Dendritic cell treated with granulocyte-macrophage colony-stimulating factor and Interleukin-4, amounts not matched to agents 40 ng/mL and 50 ng/mL, for 4 days (primary cell): ENCODE results near the gene MDGA2.
"Not testable (repeated sequence)": the region's sequence is repeated elsewhere in the genome, so short reads cannot be mapped to it uniquely, and the experiment has no call there.

ENCODE experiments used
- H3K27ac Mint-ChIP-seq: one replicate; pipeline ENCODE4 v1.8.0; 2022; ENCODE audit warnings: mild to moderate bottlenecking, mixed read lengths
- H3K27me3 Mint-ChIP-seq: one replicate; pipeline ENCODE4 v1.8.0; 2022; ENCODE audit warnings: mild to moderate bottlenecking, mixed read lengths
- H3K36me3 Mint-ChIP-seq: one replicate; pipeline ENCODE4 v1.8.0; 2022; ENCODE audit warnings: low read depth, mixed read lengths
- H3K4me1 Mint-ChIP-seq: one replicate; pipeline ENCODE4 v1.8.0; 2022; ENCODE audit warnings: low read depth, mixed read lengths
- H3K4me3 Mint-ChIP-seq: one replicate; pipeline ENCODE4 v1.8.0; 2022; ENCODE audit warnings: mild to moderate bottlenecking, moderate library complexity, mixed read lengths
- H3K9me3 Mint-ChIP-seq: one replicate; pipeline ENCODE4 v1.8.0; 2022; ENCODE audit warnings: mixed read lengths
- intact Hi-C: fragments of 100-400 bp; cut with micrococcal nuclease; formaldehyde crosslinking; loops from one replicate; pipeline ENCODE4 v1.15.0; 2022

The MDGA2 gene

DNA sequence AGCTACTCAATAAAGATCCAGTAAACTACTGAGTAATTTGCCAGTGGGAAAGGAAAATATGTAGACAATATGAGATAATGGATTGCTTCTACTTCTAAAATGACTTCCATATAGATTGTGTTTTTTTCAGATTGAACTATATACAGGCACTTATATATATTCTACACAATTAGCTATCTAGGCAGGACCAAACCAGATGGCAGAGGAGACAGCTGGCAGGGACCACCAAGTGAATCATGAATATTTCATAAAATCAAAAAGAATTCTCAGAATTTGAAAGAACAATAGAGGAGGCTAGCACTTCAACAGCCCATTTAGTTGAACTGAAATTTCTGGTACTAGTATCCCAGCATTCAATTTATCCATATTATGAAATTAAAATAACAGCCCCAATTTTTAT, 685.8 kb downstream of the MDGA2 start:
- H3K4me3 Mint-ChIP-seq, result no peak overlapping the region
- no peaks in the 10 kb centered on the region for H3K4me1 Mint-ChIP-seq
- intact Hi-C loops, result no loop called here
- H3K27ac Mint-ChIP-seq, result no peak overlapping the region
- no peaks in the 10 kb centered on the region for H3K27me3 Mint-ChIP-seq
- H3K9me3 Mint-ChIP-seq, result no peaks in the 10 kb centered on the region
- no peaks in the 10 kb centered on the region for H3K36me3 Mint-ChIP-seq

DNA sequence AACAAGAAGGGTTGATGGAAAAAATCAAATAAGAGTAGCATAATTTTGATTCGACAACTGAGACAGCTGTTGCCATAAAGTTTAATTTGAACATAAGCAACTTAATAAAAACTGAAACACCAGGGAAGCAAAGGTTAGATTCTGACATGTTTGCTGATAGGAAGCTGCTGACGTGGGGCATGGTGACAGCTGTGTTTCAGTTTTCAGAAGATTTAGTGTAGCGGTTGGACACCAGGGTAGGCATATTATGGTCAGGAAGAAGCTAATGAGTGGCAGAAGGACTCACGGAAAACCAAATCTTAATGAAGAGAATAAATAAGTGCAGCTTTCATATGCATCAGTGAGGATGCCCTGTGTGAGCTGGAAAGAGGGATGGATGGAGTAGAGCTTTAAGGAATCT, 687.1 kb downstream of the MDGA2 start:
- Mint-ChIP-seq H3K4me1 (no peaks in the 10 kb centered on the region), H3K27me3 (no peaks in the 10 kb centered on the region), H3K9me3 (no peaks in the 10 kb centered on the region), H3K27ac (no peak overlapping the region), H3K4me3 (no peak overlapping the region), H3K36me3 (no peaks in the 10 kb centered on the region)
- intact Hi-C loops, result no loop called here

DNA sequence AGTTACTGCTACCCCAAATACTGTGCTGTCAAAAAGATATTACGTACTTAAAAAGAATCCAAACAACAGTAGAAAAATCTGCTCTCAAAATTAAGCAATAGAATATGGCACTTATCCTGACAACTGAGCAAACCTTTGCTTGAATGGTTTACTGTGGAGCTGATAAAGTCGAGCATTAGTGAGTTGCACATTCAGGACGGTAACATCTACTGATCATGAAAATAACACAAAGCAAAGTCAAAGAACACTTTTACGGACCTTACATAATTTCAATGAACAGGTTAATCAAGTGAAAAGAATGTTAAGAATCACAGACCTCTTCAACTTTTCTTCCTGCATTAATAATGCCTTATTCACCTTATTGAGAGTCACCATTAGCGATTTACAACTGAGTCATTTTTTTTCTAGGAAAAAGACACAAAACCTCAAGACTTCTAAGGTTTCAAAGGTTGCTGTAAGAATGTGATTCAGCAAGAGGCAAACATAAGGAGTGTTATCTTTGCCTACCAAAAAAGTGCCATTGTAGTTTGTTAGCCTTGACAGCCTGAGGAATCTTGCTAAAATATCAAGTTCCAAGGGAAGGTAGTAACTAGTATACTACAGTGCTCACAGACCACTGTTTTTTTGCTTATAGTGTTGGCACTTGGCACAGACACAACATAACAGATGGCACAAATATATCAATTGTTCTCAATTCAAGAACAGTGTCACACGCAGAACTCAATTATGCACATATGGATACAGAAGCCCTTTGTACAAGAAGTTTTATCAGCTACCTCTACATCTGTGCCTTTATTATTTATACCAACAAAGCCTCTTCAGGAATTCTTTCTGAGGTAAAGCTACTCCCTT, 689.6 kb downstream of the MDGA2 start:
- Mint-ChIP-seq H3K4me1 (no peaks in the 10 kb centered on the region), H3K36me3 (no peaks in the 10 kb centered on the region), H3K27ac (no peak overlapping the region), H3K9me3 (no peaks in the 10 kb centered on the region), H3K27me3 (no peaks in the 10 kb centered on the region), H3K4me3 (no peak overlapping the region)
- intact Hi-C loops, result no loop called here

GRCh38 chr14:46973295-46973694, 702.1 kb downstream of the MDGA2 start:
- intact Hi-C loops, result no loop called here
- Mint-ChIP-seq H3K27ac (no peak overlapping the region), H3K4me3 (no peak overlapping the region), H3K9me3 (peaks cover 7% of the 10 kb centered on the region), H3K36me3 (no peaks in the 10 kb centered on the region), H3K4me1 (no peaks in the 10 kb centered on the region), H3K27me3 (no peaks in the 10 kb centered on the region)

DNA sequence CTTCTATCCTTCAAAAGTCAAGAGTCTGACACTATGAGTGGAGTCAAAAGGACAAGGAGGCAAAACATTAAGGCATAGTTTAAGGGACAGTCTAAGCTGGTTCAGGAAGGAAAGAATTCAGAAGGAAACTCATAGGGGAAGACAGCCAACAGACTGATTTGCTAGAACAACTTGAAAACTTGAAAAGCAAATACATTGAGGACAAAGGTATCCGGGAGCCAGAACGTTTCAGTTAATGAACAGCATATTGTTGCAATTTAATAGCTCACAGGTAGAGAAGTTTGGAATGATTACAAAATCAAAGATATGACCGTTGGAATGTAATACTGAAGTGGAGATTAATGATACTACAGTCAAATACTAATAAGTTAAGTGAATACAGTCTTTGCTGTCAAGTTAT, 711.0 kb downstream of the MDGA2 start:
- Mint-ChIP-seq H3K9me3 (peaks cover 12% of the 10 kb centered on the region), H3K27ac (no peak overlapping the region), H3K36me3 (no peaks in the 10 kb centered on the region), H3K4me3 (no peak overlapping the region), H3K27me3 (no peaks in the 10 kb centered on the region), H3K4me1 (no peaks in the 10 kb centered on the region)
- intact Hi-C loops, result no loop called here

- Mint-ChIP-seq H3K36me3 (no peaks in the 10 kb centered on the region), H3K4me1 (no peaks in the 10 kb centered on the region), H3K27ac (no peak overlapping the region), H3K9me3 (peaks cover 22% of the 10 kb centered on the region), H3K27me3 (no peaks in the 10 kb centered on the region), H3K4me3 (no peak overlapping the region)
- intact Hi-C loops, result no loop called here
Observed at GRCh38 chr14:46951103-46951502, 724.3 kb downstream of the MDGA2 start.

GRCh38 chr14:46940611-46941010, 734.8 kb downstream of the MDGA2 start:
- peaks cover 19% of the 10 kb centered on the region for H3K9me3 Mint-ChIP-seq
- intact Hi-C loops, result no loop called here
- no peak overlapping the region for H3K4me3 Mint-ChIP-seq
- no peaks in the 10 kb centered on the region for H3K36me3 Mint-ChIP-seq
- H3K27ac Mint-ChIP-seq, result no peak overlapping the region
- H3K27me3 Mint-ChIP-seq, result no peaks in the 10 kb centered on the region
- no peaks in the 10 kb centered on the region for H3K4me1 Mint-ChIP-seq

- Mint-ChIP-seq H3K27ac (no peak overlapping the region), H3K36me3 (no peaks in the 10 kb centered on the region), H3K9me3 (peaks cover 20% of the 10 kb centered on the region), H3K4me3 (no peak overlapping the region), H3K4me1 (no peaks in the 10 kb centered on the region), H3K27me3 (no peaks in the 10 kb centered on the region)
- intact Hi-C loops, result no loop called here
Observed at GRCh38 chr14:46920542-46920941, 754.9 kb downstream of the MDGA2 start.

- H3K4me1 Mint-ChIP-seq, H3K27me3 Mint-ChIP-seq, H3K36me3 Mint-ChIP-seq, H3K4me3 Mint-ChIP-seq, H3K27ac Mint-ChIP-seq, intact Hi-C loops: not testable (repeated sequence)
- H3K9me3 Mint-ChIP-seq, result peaks cover 18% of the 10 kb centered on the region
Observed at GRCh38 chr14:46915539-46915938, 759.9 kb downstream of the MDGA2 start.

DNA sequence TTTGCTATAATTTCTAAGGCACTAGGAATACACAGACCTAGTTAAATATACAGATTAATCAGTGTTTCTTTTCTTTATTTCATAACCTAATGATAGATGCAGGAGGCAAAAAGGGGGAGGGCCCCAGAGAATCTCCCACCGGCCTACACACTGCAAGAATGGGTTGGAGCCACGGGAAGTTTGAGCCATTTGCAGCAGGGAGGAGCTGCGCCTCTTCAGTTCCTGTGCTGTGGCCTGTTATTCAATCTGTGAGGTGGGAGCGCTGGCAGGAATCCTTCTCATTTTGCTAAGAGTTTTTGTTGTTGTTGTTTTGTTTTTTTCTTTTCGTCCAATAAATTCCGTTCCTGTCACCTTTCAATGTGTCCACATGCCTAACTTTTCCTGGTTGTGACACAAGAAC, 772.6 kb downstream of the MDGA2 start:
- H3K27ac Mint-ChIP-seq, result no peak overlapping the region
- H3K4me1 Mint-ChIP-seq, result no peaks in the 10 kb centered on the region
- no peaks in the 10 kb centered on the region for H3K27me3 Mint-ChIP-seq
- no peaks in the 10 kb centered on the region for H3K36me3 Mint-ChIP-seq
- intact Hi-C loops, result no loop called here
- H3K9me3 Mint-ChIP-seq, result peaks cover 8% of the 10 kb centered on the region
- no peak overlapping the region for H3K4me3 Mint-ChIP-seq

DNA sequence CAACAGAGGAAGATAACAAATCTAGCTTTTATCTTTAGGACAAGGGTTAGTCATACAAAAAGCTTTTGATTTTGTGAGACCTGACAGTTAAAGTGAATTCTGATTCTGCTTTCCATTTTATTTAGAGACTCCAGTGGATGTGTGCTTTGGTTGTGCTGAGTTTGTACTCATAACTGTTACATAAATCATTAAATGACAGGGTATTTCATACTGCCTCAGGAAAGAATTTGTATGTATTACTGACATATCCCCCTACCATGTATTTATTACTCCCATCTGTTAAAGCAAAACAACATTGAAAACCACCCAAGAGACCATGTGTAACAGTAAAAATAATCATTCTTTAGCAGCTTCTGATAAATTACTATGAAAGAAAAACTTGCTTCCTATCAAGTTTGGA, 780.9 kb downstream of the MDGA2 start:
- H3K27me3 Mint-ChIP-seq, result no peaks in the 10 kb centered on the region
- no peak overlapping the region for H3K27ac Mint-ChIP-seq
- peaks cover 9% of the 10 kb centered on the region for H3K9me3 Mint-ChIP-seq
- no peaks in the 10 kb centered on the region for H3K4me1 Mint-ChIP-seq
- H3K36me3 Mint-ChIP-seq, result no peaks in the 10 kb centered on the region
- intact Hi-C loops, result no loop called here
- no peak overlapping the region for H3K4me3 Mint-ChIP-seq

DNA sequence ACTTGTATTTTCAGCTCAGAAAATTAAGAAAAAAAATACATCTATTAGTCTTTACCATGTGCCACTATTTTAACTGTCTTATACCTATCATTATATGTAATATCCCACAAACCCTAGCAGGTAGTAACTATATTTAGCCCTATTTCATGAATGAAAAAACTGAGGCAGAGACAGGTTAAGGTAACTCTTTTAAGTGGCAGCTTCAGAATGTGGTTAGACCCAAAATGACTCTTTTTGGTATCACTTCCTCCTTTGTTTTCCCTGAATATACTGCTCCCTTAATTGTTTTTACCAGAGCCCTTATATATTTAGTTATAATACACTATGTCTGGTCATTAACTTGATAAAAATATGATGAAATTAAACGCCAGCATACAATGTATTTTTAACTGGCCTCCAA, 788.3 kb downstream of the MDGA2 start:
- Mint-ChIP-seq H3K9me3 (no peaks in the 10 kb centered on the region), H3K36me3 (no peaks in the 10 kb centered on the region), H3K4me3 (no peak overlapping the region), H3K27me3 (no peaks in the 10 kb centered on the region), H3K27ac (no peak overlapping the region), H3K4me1 (no peaks in the 10 kb centered on the region)
- intact Hi-C loops, result no loop called here

GRCh38 chr14:46885566-46885965, 789.8 kb downstream of the MDGA2 start:
- Mint-ChIP-seq H3K27ac (no peak overlapping the region), H3K27me3 (no peaks in the 10 kb centered on the region), H3K4me1 (no peaks in the 10 kb centered on the region), H3K4me3 (no peak overlapping the region), H3K36me3 (no peaks in the 10 kb centered on the region), H3K9me3 (no peaks in the 10 kb centered on the region)
- intact Hi-C loops, result no loop called here

DNA sequence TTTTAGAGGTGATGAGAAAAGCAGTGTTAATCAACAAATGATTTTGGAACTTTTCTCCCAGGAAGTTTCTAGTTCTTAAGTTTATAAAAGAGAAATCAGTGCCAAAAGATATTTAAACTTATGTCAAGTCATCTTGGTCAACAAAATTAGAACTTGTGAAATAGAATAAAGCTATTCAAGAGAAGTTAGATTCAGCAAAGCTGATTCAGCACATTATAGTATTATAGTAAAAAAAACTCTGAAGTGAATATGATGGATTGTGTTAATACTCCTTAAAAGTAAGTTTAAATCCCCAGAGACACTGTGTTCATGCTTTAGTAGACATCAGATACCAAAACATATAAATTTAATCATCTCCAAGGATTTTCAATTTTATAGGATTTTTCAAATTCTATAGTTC, 813.7 kb downstream of the MDGA2 start:
- Mint-ChIP-seq H3K4me3 (no peak overlapping the region), H3K9me3 (peaks cover 9% of the 10 kb centered on the region), H3K27me3 (no peaks in the 10 kb centered on the region), H3K27ac (no peak overlapping the region), H3K36me3 (no peaks in the 10 kb centered on the region), H3K4me1 (no peaks in the 10 kb centered on the region)
- intact Hi-C loops, result no loop called here
